ENCODE measurements around the gene ADAD2.

The ADAD2 gene

GRCh38 chr16:84232060-84232459, 41.1 kb downstream of the ADAD2 start:
- no CpG with 5 or more reads among the region's 5 CpGs for WGBS (ENCODE audit: extremely low coverage, insufficient coverage, low lambda C conversion rate)

GRCh38 chr16:84232969-84233368, 42.0 kb downstream of the ADAD2 start:
- no peaks in the 10 kb centered on the region for H3K36me3 ChIP-seq (ENCODE audit: control insufficient read depth, insufficient read depth, low read length)
- no peak overlapping the region for H3K56ac ChIP-seq (ENCODE audit: low read length)
- H3K18ac ChIP-seq (ENCODE audit: low read length): no peak overlapping the region
- no peaks in the 10 kb centered on the region for H3K4me1 ChIP-seq (ENCODE audit: control insufficient read depth, low read depth, low read length)
- H3K4ac ChIP-seq (ENCODE audit: low read depth, low read length): no peak overlapping the region
- no peak overlapping the region for H3K4me2 ChIP-seq (ENCODE audit: low read length)
- no peak overlapping the region for H3K23ac ChIP-seq (ENCODE audit: low read length)
- H3K27ac ChIP-seq (ENCODE audit: low read depth, low read length): no peak overlapping the region
- H2BK15ac ChIP-seq (replicated peaks; ENCODE audit: low read depth): no peak overlapping the region
- H4K8ac ChIP-seq (ENCODE audit: low read depth, low read length): no peak overlapping the region
- H3K79me2 ChIP-seq (ENCODE audit: control insufficient read depth, insufficient read depth, low read length): no peaks in the 10 kb centered on the region
- H2BK5ac ChIP-seq (ENCODE audit: low read length): no peak overlapping the region
- no CpG with 5 or more reads among the region's 5 CpGs for WGBS (ENCODE audit: extremely low coverage, insufficient coverage, low lambda C conversion rate)
- no peaks in the 10 kb centered on the region for H3K79me1 ChIP-seq (ENCODE audit: low read length)
- no peak overlapping the region for H3K9ac ChIP-seq (ENCODE audit: low read length)
- no peak overlapping the region for H3K4me3 ChIP-seq (ENCODE audit: low read length)
- H2BK120ac ChIP-seq (ENCODE audit: low read depth, low read length): no peak overlapping the region
- no peak for DNase-seq
- no peaks in the 10 kb centered on the region for H3K27me3 ChIP-seq (ENCODE audit: insufficient read depth, low read length, poor library complexity)
- H2AK5ac ChIP-seq (ENCODE audit: low read length): no peak overlapping the region
- H4K5ac ChIP-seq (ENCODE audit: low read length): no peak overlapping the region

More at GRCh38 chr16:84232060-84232459, 41.1 kb downstream of the ADAD2 start:
- Histone ChIP-seq H2AK5ac (ENCODE audit: low read length) (no peak overlapping the region), H3K36me3 (ENCODE audit: control insufficient read depth, insufficient read depth, low read length) (no peaks in the 10 kb centered on the region), H3K56ac (ENCODE audit: low read length) (no peak overlapping the region), H3K27me3 (ENCODE audit: insufficient read depth, low read length, poor library complexity) (no peaks in the 10 kb centered on the region), H2BK15ac (replicated peaks; ENCODE audit: low read depth) (no peak overlapping the region), H3K4me3 (ENCODE audit: low read length) (no peak overlapping the region), H3K9ac (ENCODE audit: low read length) (no peak overlapping the region), H4K8ac (ENCODE audit: low read depth, low read length) (no peak overlapping the region), H3K4ac (ENCODE audit: low read depth, low read length) (no peak overlapping the region), H3K79me1 (ENCODE audit: low read length) (no peaks in the 10 kb centered on the region), H2BK5ac (ENCODE audit: low read length) (no peak overlapping the region), H2BK120ac (ENCODE audit: low read depth, low read length) (no peak overlapping the region), H3K4me2 (ENCODE audit: low read length) (no peak overlapping the region), H3K23ac (ENCODE audit: low read length) (no peak overlapping the region), H3K27ac (ENCODE audit: low read depth, low read length) (no peak overlapping the region), H3K18ac (ENCODE audit: low read length) (no peak overlapping the region), H4K5ac (ENCODE audit: low read length) (no peak overlapping the region), H3K4me1 (ENCODE audit: control insufficient read depth, low read depth, low read length) (no peaks in the 10 kb centered on the region), H3K79me2 (ENCODE audit: control insufficient read depth, insufficient read depth, low read length) (no peaks in the 10 kb centered on the region)
- no peak for DNase-seq

- H2BK15ac ChIP-seq (replicated peaks; ENCODE audit: low read depth): no peak overlapping the region
- no peak overlapping the region for H4K5ac ChIP-seq (ENCODE audit: low read length)
- WGBS (ENCODE audit: extremely low coverage, insufficient coverage, low lambda C conversion rate): 100% methylated on average over 1 of the region's 9 CpGs
- no peaks in the 10 kb centered on the region for H3K79me1 ChIP-seq (ENCODE audit: low read length)
- no peaks in the 10 kb centered on the region for H3K36me3 ChIP-seq (ENCODE audit: control insufficient read depth, insufficient read depth, low read length)
- no peak overlapping the region for H2BK120ac ChIP-seq (ENCODE audit: low read depth, low read length)
- no peaks in the 10 kb centered on the region for H3K27me3 ChIP-seq (ENCODE audit: insufficient read depth, low read length, poor library complexity)
- no peak overlapping the region for H3K4me3 ChIP-seq (ENCODE audit: low read length)
- no peak for DNase-seq
- no peaks in the 10 kb centered on the region for H3K79me2 ChIP-seq (ENCODE audit: control insufficient read depth, insufficient read depth, low read length)
- no peak overlapping the region for H3K4ac ChIP-seq (ENCODE audit: low read depth, low read length)
- no peaks in the 10 kb centered on the region for H3K4me1 ChIP-seq (ENCODE audit: control insufficient read depth, low read depth, low read length)
- H2AK5ac ChIP-seq (ENCODE audit: low read length): no peak overlapping the region
- H3K4me2 ChIP-seq (ENCODE audit: low read length): no peak overlapping the region
- H3K9ac ChIP-seq (ENCODE audit: low read length): no peak overlapping the region
- no peak overlapping the region for H2BK5ac ChIP-seq (ENCODE audit: low read length)
- no peak overlapping the region for H3K18ac ChIP-seq (ENCODE audit: low read length)
- no peak overlapping the region for H3K27ac ChIP-seq (ENCODE audit: low read depth, low read length)
- no peak overlapping the region for H4K8ac ChIP-seq (ENCODE audit: low read depth, low read length)
- H3K23ac ChIP-seq (ENCODE audit: low read length): no peak overlapping the region
- H3K56ac ChIP-seq (ENCODE audit: low read length): no peak overlapping the region
These were observed 42.8 kb downstream of the ADAD2 start for GRCh38 chr16:84233748-84234147.

GRCh38 chr16:84234321-84235241, 43.6 kb downstream of the ADAD2 start:
- no peak overlapping the region for H3K27ac ChIP-seq (ENCODE audit: low read depth, low read length)
- H2BK120ac ChIP-seq (ENCODE audit: low read depth, low read length): no peak overlapping the region
- H3K9ac ChIP-seq (ENCODE audit: low read length): no peak overlapping the region
- no peaks in the 10 kb centered on the region for H3K79me2 ChIP-seq (ENCODE audit: control insufficient read depth, insufficient read depth, low read length)
- H4K5ac ChIP-seq (ENCODE audit: low read length): no peak overlapping the region
- no peak overlapping the region for H3K4me2 ChIP-seq (ENCODE audit: low read length)
- H3K56ac ChIP-seq (ENCODE audit: low read length): no peak overlapping the region
- H4K8ac ChIP-seq (ENCODE audit: low read depth, low read length): no peak overlapping the region
- H3K23ac ChIP-seq (ENCODE audit: low read length): no peak overlapping the region
- H3K36me3 ChIP-seq (ENCODE audit: control insufficient read depth, insufficient read depth, low read length): no peaks in the 10 kb centered on the region
- no peak overlapping the region for H2BK5ac ChIP-seq (ENCODE audit: low read length)
- H2AK5ac ChIP-seq (ENCODE audit: low read length): no peak overlapping the region
- H3K4ac ChIP-seq (ENCODE audit: low read depth, low read length): no peak overlapping the region
- H3K4me3 ChIP-seq (ENCODE audit: low read length): no peak overlapping the region
- WGBS (ENCODE audit: extremely low coverage, insufficient coverage, low lambda C conversion rate): no CpG with 5 or more reads among the region's 21 CpGs
- no peaks in the 10 kb centered on the region for H3K4me1 ChIP-seq (ENCODE audit: control insufficient read depth, low read depth, low read length)
- no peak for DNase-seq
- no peaks in the 10 kb centered on the region for H3K79me1 ChIP-seq (ENCODE audit: low read length)
- H3K18ac ChIP-seq (ENCODE audit: low read length): no peak overlapping the region
- no peaks in the 10 kb centered on the region for H3K27me3 ChIP-seq (ENCODE audit: insufficient read depth, low read length, poor library complexity)
- H2BK15ac ChIP-seq (replicated peaks; ENCODE audit: low read depth): no peak overlapping the region

GRCh38 chr16:84236671-84237070, 45.7 kb downstream of the ADAD2 start:
- no peak overlapping the region for H3K27ac ChIP-seq (ENCODE audit: low read depth, low read length)
- H3K79me1 ChIP-seq (ENCODE audit: low read length): no peaks in the 10 kb centered on the region
- DNase-seq: no peak
- no peak overlapping the region for H3K4me3 ChIP-seq (ENCODE audit: low read length)
- no peak overlapping the region for H2BK120ac ChIP-seq (ENCODE audit: low read depth, low read length)
- no peak overlapping the region for H4K5ac ChIP-seq (ENCODE audit: low read length)
- no peak overlapping the region for H4K8ac ChIP-seq (ENCODE audit: low read depth, low read length)
- H3K4me1 ChIP-seq (ENCODE audit: control insufficient read depth, low read depth, low read length): no peaks in the 10 kb centered on the region
- H3K56ac ChIP-seq (ENCODE audit: low read length): no peak overlapping the region
- no peak overlapping the region for H3K23ac ChIP-seq (ENCODE audit: low read length)
- H3K27me3 ChIP-seq (ENCODE audit: insufficient read depth, low read length, poor library complexity): no peaks in the 10 kb centered on the region
- no peaks in the 10 kb centered on the region for H3K36me3 ChIP-seq (ENCODE audit: control insufficient read depth, insufficient read depth, low read length)
- H3K9ac ChIP-seq (ENCODE audit: low read length): no peak overlapping the region
- H3K4me2 ChIP-seq (ENCODE audit: low read length): no peak overlapping the region
- no CpG with 5 or more reads among the region's 25 CpGs for WGBS (ENCODE audit: extremely low coverage, insufficient coverage, low lambda C conversion rate)
- H3K4ac ChIP-seq (ENCODE audit: low read depth, low read length): no peak overlapping the region
- H2AK5ac ChIP-seq (ENCODE audit: low read length): no peak overlapping the region
- H2BK15ac ChIP-seq (replicated peaks; ENCODE audit: low read depth): no peak overlapping the region
- H3K18ac ChIP-seq (ENCODE audit: low read length): no peak overlapping the region
- H2BK5ac ChIP-seq (ENCODE audit: low read length): no peak overlapping the region
- H3K79me2 ChIP-seq (ENCODE audit: control insufficient read depth, insufficient read depth, low read length): no peaks in the 10 kb centered on the region
